PC-3 (cell line): ENCODE results near the gene CDHR3. TPM values are rescaled to one million over a fixed set of nuclear protein-coding genes. Genes with fewer than 3 reads are reported as not detected.

Experiments
- ATAC-seq: fragments of 200-7000 bp; cut with Tn5 transposase; 2 replicates; pipeline ENCODE4 v1.9.1; 2020; ENCODE audit warnings: mild to moderate bottlenecking, moderate library complexity
- BruUV-seq: library from RNA; stranded (reverse); fragments of 400-500 nt; replicated peaks from 2 replicates; lab custom pipeline; 2021; lab: Mats Ljungman, UMichigan
- CTCF ChIA-PET: fragments of 300-600 bp; sonication (Branson Sonifier 250); formaldehyde crosslinking; loops from one replicate; lab custom pipeline; 2022; ENCODE audit warnings: antibody characterized with exemption; lab: Charles Lee
- POLR2A ChIA-PET: fragments of 300-600 bp; sonication (Branson Sonifier 250); formaldehyde crosslinking; loops from one replicate; lab custom pipeline; 2022; ENCODE audit warnings: antibody characterized with exemption; ENCODE audit not compliant: unreplicated experiment; lab: Charles Lee
- DNase-seq: peaks from one replicate; pipeline ENCODE4 v3.0.0-alpha.2; 2015
- H2AFZ ChIP-seq: fragments of 300-600 bp; sonication (generic); 2 replicates; pipeline ENCODE4 v1.6.0; 2016; ENCODE audit warnings: antibody characterized with exemption, low read length
- H3F3A ChIP-seq: fragments of 300-600 bp; sonication (generic); one replicate; pipeline ENCODE4 v1.6.0; 2017; ENCODE audit warnings: antibody characterized with exemption, low read length, control low read depth, mild to moderate bottlenecking; ENCODE audit not compliant: unreplicated experiment
- H3K27ac ChIP-seq: fragments of 300-600 bp; sonication (generic); 2 replicates; pipeline ENCODE4 v1.5.1; 2016; ENCODE audit warnings: mild to moderate bottlenecking, low read length
- H3K27me3 ChIP-seq: fragments of 300-600 bp; sonication (generic); 2 replicates; pipeline ENCODE4 v1.6.1; 2016; ENCODE audit warnings: low read length, mixed read lengths
- H3K36me3 ChIP-seq: fragments of 300-600 bp; sonication (generic); 2 replicates; pipeline ENCODE4 v1.6.1; 2016; ENCODE audit warnings: low read depth, mixed run types, low read length, mixed read lengths
- H3K4me1 ChIP-seq: fragments of 300-600 bp; sonication (generic); 2 replicates; pipeline ENCODE4 v1.5.1; 2016; ENCODE audit warnings: low read length; ENCODE audit not compliant: insufficient read depth
- H3K4me2 ChIP-seq: fragments of 300-600 bp; sonication (generic); 2 replicates; pipeline ENCODE4 v1.6.0; 2016; ENCODE audit warnings: low read length
- H3K4me3 ChIP-seq: fragments of 300-600 bp; sonication (generic); 2 replicates; pipeline ENCODE4 v1.5.1; 2016; ENCODE audit warnings: mild to moderate bottlenecking, low read length, mixed read lengths
- H3K79me2 ChIP-seq: fragments of 300-600 bp; sonication (generic); 2 replicates; pipeline ENCODE4 v1.6.1; 2017; ENCODE audit warnings: low read length, mixed read lengths
- H3K9ac ChIP-seq: fragments of 300-600 bp; sonication (generic); 2 replicates; pipeline ENCODE4 v1.6.0; 2016; ENCODE audit warnings: mild to moderate bottlenecking, low read length
- H3K9me2 ChIP-seq: fragments of 300-600 bp; sonication (generic); replicated peaks from 2 replicates; pipeline ENCODE4 v1.6.1; 2016; ENCODE audit warnings: mixed run types, low read length, mixed read lengths
- H3K9me3 ChIP-seq: fragments of 300-600 bp; sonication (generic); 2 replicates; pipeline ENCODE4 v1.6.1; 2016; ENCODE audit warnings: low read length, mixed read lengths
- H4K20me1 ChIP-seq: fragments of 300-600 bp; sonication (generic); 2 replicates; pipeline ENCODE4 v1.6.1; 2016; ENCODE audit warnings: low read length, mixed read lengths
- CTCF ChIP-seq: fragments of 300-600 bp; sonication (generic); conservative IDR thresholded peaks from 2 replicates; pipeline ENCODE4 v1.5.1; 2017; ENCODE audit warnings: antibody characterized with exemption, low read depth, mild to moderate bottlenecking, low read length
- EZH2 ChIP-seq: fragments of 300-600 bp; sonication (generic); IDR thresholded peaks from one replicate; pipeline ENCODE4 v1.6.1; 2017; ENCODE audit warnings: antibody characterized with exemption, mild to moderate bottlenecking, low read length; ENCODE audit not compliant: unreplicated experiment
- EZH2phosphoT487 ChIP-seq: fragments of 300-600 bp; sonication (generic); IDR thresholded peaks from 2 replicates; pipeline ENCODE4 v1.6.1; 2018; ENCODE audit warnings: mild to moderate bottlenecking, antibody characterized with exemption, low read length, borderline replicate concordance
- intact Hi-C: fragments of 100-400 bp; cut with micrococcal nuclease; formaldehyde crosslinking; loops from 2 replicates; pipeline ENCODE4 v1.9.0; 2023
- total RNA-seq: library from RNA; depleted of rRNA; stranded (reverse); fragments of >200 nt; gene quantifications from 2 replicates; pipeline ENCODE4 v1.2.3, GENCODE V29; 2014; rRNA removed

The CDHR3 gene
- total RNA-seq, 1 experiment from 2014 or later: 9.8 TPM

DNA sequence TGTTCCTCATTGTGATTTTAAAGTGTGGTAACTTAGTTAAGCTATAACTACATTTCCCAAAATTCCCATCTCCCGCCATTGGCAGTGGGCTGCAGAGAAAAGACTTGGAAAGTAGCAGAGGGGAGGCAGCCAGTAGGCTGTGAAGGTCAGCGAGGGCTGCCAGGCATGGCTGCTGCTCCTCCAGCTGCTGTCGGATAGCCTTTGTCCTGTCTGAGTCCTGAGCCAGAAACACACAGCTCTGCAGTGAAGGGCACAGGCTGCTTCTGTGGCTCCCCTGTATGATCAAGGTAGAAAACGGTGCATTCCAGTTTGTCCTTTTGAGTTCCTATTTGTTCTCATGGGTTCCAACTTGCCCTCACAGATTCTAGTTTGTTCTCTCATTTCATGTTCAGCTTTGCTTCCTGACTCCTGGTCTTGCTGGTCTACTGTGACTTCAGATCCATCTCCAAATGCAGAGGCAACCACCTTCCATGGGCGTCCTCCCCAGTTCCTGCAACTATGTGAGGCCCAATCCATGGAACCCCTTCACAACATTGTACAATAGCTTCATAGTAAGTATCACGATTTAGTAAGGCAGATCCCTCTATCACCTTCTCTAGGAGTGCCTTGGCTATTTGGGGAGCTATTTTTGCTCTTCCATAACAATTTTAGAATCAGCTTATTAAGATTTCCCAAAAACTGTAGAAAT, 117.4 kb downstream of the CDHR3 start:
- intact Hi-C loops: no loop called here
- ATAC-seq: no peak
- Histone ChIP-seq H2AFZ (no peak overlapping the region), H3K4me3 (no peak overlapping the region), H3K36me3 (no peaks in the 10 kb centered on the region), H4K20me1 (no peaks in the 10 kb centered on the region), H3F3A (no peaks in the 10 kb centered on the region), H3K79me2 (no peaks in the 10 kb centered on the region), H3K9me3 (no peaks in the 10 kb centered on the region), H3K9ac (no peak overlapping the region), H3K4me2 (no peak overlapping the region), H3K4me1 (no peaks in the 10 kb centered on the region), H3K27me3 (no peaks in the 10 kb centered on the region), H3K27ac (no peak overlapping the region), H3K9me2 (no peaks in the 10 kb centered on the region)
- TF ChIP-seq EZH2phosphoT487: no peak
- TF ChIP-seq EZH2: no peak
- TF ChIP-seq CTCF: no peak
- POLR2A ChIA-PET: interaction anchor here (1.0 kb wide), 1 partner anchor 23 kb away, joined by 18 read pairs; no protein-coding TSS in a partner anchor
- no TSS peak for BruUV-seq
- CTCF ChIA-PET: interaction anchor here (0.7 kb wide), 2 partner anchors 74 to 76 kb away, joined by 3 to 13 read pairs; no protein-coding TSS in a partner anchor
- no peak for DNase-seq

GRCh38 chr7:106082087-106082854, 119.2 kb downstream of the CDHR3 start:
- CTCF ChIA-PET: no interaction called here

More at GRCh38 chr7:106082087-106082854, 119.2 kb downstream of the CDHR3 start:
- H3K9me3 ChIP-seq: no peaks in the 10 kb centered on the region
- POLR2A ChIA-PET: no interaction called here
- no peaks in the 10 kb centered on the region for H4K20me1 ChIP-seq
- DNase-seq: no peak
- no peak overlapping the region for H3K4me3 ChIP-seq
- no peak for TF ChIP-seq CTCF
- no peaks in the 10 kb centered on the region for H3K9me2 ChIP-seq
- H3K9ac ChIP-seq: no peak overlapping the region
- H3F3A ChIP-seq: no peaks in the 10 kb centered on the region
- no peak overlapping the region for H2AFZ ChIP-seq
- BruUV-seq: no TSS peak
- intact Hi-C loops: no loop called here
- no peaks in the 10 kb centered on the region for H3K27me3 ChIP-seq
- ATAC-seq: no peak
- H3K4me2 ChIP-seq: no peak overlapping the region
- no peaks in the 10 kb centered on the region for H3K79me2 ChIP-seq
- no peaks in the 10 kb centered on the region for H3K4me1 ChIP-seq
- peaks cover 12% of the 10 kb centered on the region; the same call in 1 of the 2 replicates for H3K36me3 ChIP-seq
- no peak overlapping the region for H3K27ac ChIP-seq

Other genes starting within 250 kb of the CDHR3 start
- 6.2 and 16.0 TPM in 2 replicates for gene ATXN7L1, start 86.7 kb upstream of the CDHR3 start, total RNA-seq
- gene SYPL1, start 149.0 kb downstream of the CDHR3 start, total RNA-seq: 45.9 and 57.9 TPM in 2 replicates